Nephron (organoid): ENCODE data around the gene ABHD4.
"Not testable (repeated sequence)": the region's sequence is repeated elsewhere in the genome, so short reads cannot be mapped to it uniquely, and the experiment has no call there.

ENCODE experiments used
- H3K27ac Mint-ChIP-seq, 3 experiments: 2 replicates each; pipeline ENCODE4 v1.8.0; 2020; ENCODE audit warnings: mixed read lengths in 3 of 3, mild to moderate bottlenecking in 2 of 3, moderate library complexity in 1 of 3
- H3K27me3 Mint-ChIP-seq: 2 replicates; pipeline ENCODE4 v1.8.0; 2021; ENCODE audit warnings: low read depth, mild to moderate bottlenecking, moderate library complexity, mixed read lengths
- H3K36me3 Mint-ChIP-seq: 2 replicates; pipeline ENCODE4 v1.8.0; 2020; ENCODE audit warnings: low read depth, mixed read lengths
- H3K4me1 Mint-ChIP-seq: 2 replicates; pipeline ENCODE4 v1.8.0; 2020; ENCODE audit warnings: mixed read lengths
- H3K4me3 Mint-ChIP-seq, 3 experiments: 2 replicates each; pipeline ENCODE4 v1.8.0; 2020; ENCODE audit warnings: mild to moderate bottlenecking in 3 of 3, mixed read lengths in 3 of 3, moderate library complexity in 2 of 3
- H3K9me3 Mint-ChIP-seq: 2 replicates; pipeline ENCODE4 v1.8.0; 2020; ENCODE audit warnings: mixed read lengths
- CTCF ChIP-seq, 3 experiments: fragments of 200-600 bp; sonication (generic); IDR thresholded peaks; one replicate each; pipeline ENCODE4 v1.5.0; 2021; ENCODE audit warnings: antibody characterized with exemption in 3 of 3; ENCODE audit not compliant: unreplicated experiment in 3 of 3

The ABHD4 gene

GRCh38 chr14:22627506-22628263 is 29.6 kb downstream of the ABHD4 start:
- Mint-ChIP-seq H3K4me1 (peaks cover 7% of the 10 kb centered on the region), H3K4me3 (no peak overlapping the region), H3K27ac (no peak overlapping the region), H3K27me3 (peaks cover 4% of the 10 kb centered on the region), H3K9me3 (peaks cover 14% of the 10 kb centered on the region), H3K36me3 (no peaks in the 10 kb centered on the region)
- no peak for TF ChIP-seq CTCF (IDR thresholded peaks at IDR 0.05; ENCODE audit: unreplicated experiment in 3 of 3)

DNA sequence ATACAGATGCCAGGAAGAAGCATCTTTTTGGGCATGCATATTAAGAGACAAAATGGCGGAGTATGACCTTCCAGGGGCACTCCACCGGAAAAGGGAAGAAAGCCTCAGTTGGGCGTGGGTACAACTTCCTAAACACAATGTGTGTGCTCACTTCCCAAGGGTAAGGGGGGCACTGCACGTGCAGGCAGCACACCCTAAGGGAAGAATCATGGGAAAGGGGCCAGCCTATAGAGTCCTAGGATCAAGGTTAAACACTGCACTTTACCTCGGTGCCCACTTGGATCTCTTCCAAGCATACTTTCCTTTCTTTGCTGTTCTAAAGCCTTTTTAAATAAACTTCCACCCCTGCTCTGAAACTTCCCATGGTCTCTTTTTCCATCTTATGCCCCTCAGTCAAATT is 31.3 kb downstream of the ABHD4 start:
- peaks cover 12% of the 10 kb centered on the region for H3K27me3 Mint-ChIP-seq
- H3K4me3 Mint-ChIP-seq: no peak overlapping the region
- H3K36me3 Mint-ChIP-seq: no peaks in the 10 kb centered on the region
- H3K4me1 Mint-ChIP-seq: no peaks in the 10 kb centered on the region
- TF ChIP-seq CTCF (IDR thresholded peaks at IDR 0.05; ENCODE audit: unreplicated experiment in 3 of 3): no peak
- H3K9me3 Mint-ChIP-seq: peaks cover 20% of the 10 kb centered on the region
- no peak overlapping the region for H3K27ac Mint-ChIP-seq

- Mint-ChIP-seq H3K4me3 (no peak overlapping the region), H3K9me3 (peaks cover 22% of the 10 kb centered on the region), H3K27ac (no peak overlapping the region), H3K4me1 (no peaks in the 10 kb centered on the region), H3K36me3 (no peaks in the 10 kb centered on the region), H3K27me3 (peaks cover 15% of the 10 kb centered on the region)
- no peak for TF ChIP-seq CTCF (IDR thresholded peaks at IDR 0.05; ENCODE audit: unreplicated experiment in 3 of 3)
Measured at GRCh38 chr14:22630066-22630465, 32.0 kb downstream of the ABHD4 start.

DNA sequence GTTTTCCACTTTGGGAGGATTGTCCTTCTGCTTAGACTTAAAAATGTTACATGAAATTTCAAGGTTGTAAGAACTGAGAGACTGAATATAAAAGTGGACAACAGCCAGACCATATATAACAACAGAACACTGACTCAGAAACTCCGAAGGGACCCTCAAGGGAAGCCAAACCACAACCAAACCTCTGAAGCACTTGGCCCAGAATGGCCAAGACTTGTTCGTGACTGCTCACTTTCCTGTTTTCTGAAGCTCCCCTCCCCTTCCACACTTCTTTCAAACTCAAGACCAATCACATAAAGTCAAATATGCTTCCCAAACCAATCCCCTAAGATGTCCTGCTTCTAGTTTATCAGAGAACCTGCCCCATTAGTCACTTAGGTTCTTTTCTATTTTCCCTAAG is 32.4 kb downstream of the ABHD4 start:
- Mint-ChIP-seq H3K36me3 (no peaks in the 10 kb centered on the region), H3K27me3 (peaks cover 15% of the 10 kb centered on the region), H3K4me3 (no peak overlapping the region), H3K27ac (no peak overlapping the region), H3K9me3 (peaks cover 24% of the 10 kb centered on the region), H3K4me1 (no peaks in the 10 kb centered on the region)
- TF ChIP-seq CTCF (IDR thresholded peaks at IDR 0.05; ENCODE audit: unreplicated experiment in 3 of 3): no peak

- peaks cover 4% of the 10 kb centered on the region for H3K36me3 Mint-ChIP-seq
- peaks cover 31% of the 10 kb centered on the region for H3K9me3 Mint-ChIP-seq
- no peak overlapping the region for H3K4me3 Mint-ChIP-seq
- H3K27ac Mint-ChIP-seq: no peak overlapping the region
- no peak for TF ChIP-seq CTCF (IDR thresholded peaks at IDR 0.05; ENCODE audit: unreplicated experiment in 3 of 3)
- no peaks in the 10 kb centered on the region for H3K4me1 Mint-ChIP-seq
- H3K27me3 Mint-ChIP-seq: peaks cover 15% of the 10 kb centered on the region
Measured at GRCh38 chr14:22634233-22634900, 36.3 kb downstream of the ABHD4 start.

GRCh38 chr14:22635980-22636379 is 37.9 kb downstream of the ABHD4 start:
- not testable (repeated sequence) for H3K4me1 Mint-ChIP-seq, H3K4me3 Mint-ChIP-seq, H3K36me3 Mint-ChIP-seq, H3K27ac Mint-ChIP-seq
- Mint-ChIP-seq H3K9me3 (peaks cover 24% of the 10 kb centered on the region), H3K27me3 (peaks cover 15% of the 10 kb centered on the region)
